Panc1 (cell line): ENCODE results near the gene TAS2R60. TPM values are rescaled to one million over a fixed set of nuclear protein-coding genes. Genes with fewer than 3 reads are reported as not detected.
A peak's percentile ranks its signal among the peaks of the same experiment; 100 is the strongest.

Source experiments
- ATAC-seq: fragments of 200-7000 bp; cut with Tn5 transposase; 2 replicates; pipeline ENCODE4 v1.9.1; 2020; ENCODE audit warnings: mild to moderate bottlenecking, moderate library complexity
- BruUV-seq: library from RNA; stranded (reverse); fragments of 400-500 nt; replicated peaks from 2 replicates; lab custom pipeline; 2021; lab: Mats Ljungman, UMichigan
- CTCF ChIA-PET: fragments of 300-600 bp; sonication (Branson Sonifier 250); formaldehyde crosslinking; loops from one replicate; lab custom pipeline; 2022; ENCODE audit warnings: antibody characterized with exemption; lab: Charles Lee
- POLR2A ChIA-PET: fragments of 300-600 bp; sonication (Branson Sonifier 250); formaldehyde crosslinking; loops from one replicate; lab custom pipeline; 2022; ENCODE audit warnings: antibody characterized with exemption; lab: Charles Lee
- DNase-seq: peaks from one replicate; pipeline ENCODE4 v3.0.0-alpha.2; 2010; ENCODE audit warnings: low read depth, low spot score
- H3K27ac ChIP-seq: 2 replicates; pipeline ENCODE4 v1.5.1; 2011; ENCODE audit warnings: mild to moderate bottlenecking, low read length, inconsistent platforms
- H3K27me3 ChIP-seq: fragments of 200-500 bp; sonication (Bioruptor generic); 2 replicates; pipeline ENCODE4 v1.6.0; 2014; ENCODE audit warnings: low read length, inconsistent platforms; ENCODE audit not compliant: control insufficient read depth, insufficient read depth
- H3K36me3 ChIP-seq: fragments of 200-500 bp; sonication (Bioruptor generic); 2 replicates; pipeline ENCODE4 v1.5.1; 2014; ENCODE audit warnings: inconsistent platforms, mild to moderate bottlenecking, low read length, moderate library complexity; ENCODE audit not compliant: control insufficient read depth, insufficient read depth
- H3K4me1 ChIP-seq: 2 replicates; pipeline ENCODE4 v1.5.1; 2011; ENCODE audit warnings: inconsistent platforms, mild to moderate bottlenecking, low read length, moderate library complexity; ENCODE audit not compliant: control insufficient read depth, insufficient read depth
- H3K4me3 ChIP-seq, 2 experiments: 2 replicates each; pipeline ENCODE4 v1.5.1; 2011 to 2012; ENCODE audit warnings: low read depth in 2 of 2, low read length in 2 of 2, mild to moderate bottlenecking in 2 of 2, inconsistent platforms in 1 of 2, moderate library complexity in 1 of 2
- H3K9me3 ChIP-seq: fragments of 200-500 bp; sonication (Bioruptor generic); 2 replicates; pipeline ENCODE4 v1.5.1; 2014; ENCODE audit warnings: low read depth, mild to moderate bottlenecking, inconsistent platforms, low read length, moderate library complexity; ENCODE audit not compliant: control insufficient read depth, insufficient read depth
- POLR2AphosphoS5 ChIP-seq: IDR thresholded peaks from 2 replicates; pipeline ENCODE4 v1.6.1; 2012; ENCODE audit warnings: mild to moderate bottlenecking, low read depth, low read length, moderate library complexity
- SIN3A ChIP-seq: IDR thresholded peaks from 2 replicates; pipeline ENCODE4 v1.6.1; 2012; ENCODE audit warnings: low read depth, mild to moderate bottlenecking, low read length, moderate library complexity, borderline replicate concordance; ENCODE audit not compliant: insufficient read depth
- TCF7L2 ChIP-seq: IDR thresholded peaks from 2 replicates; pipeline ENCODE4 v1.6.1; 2011; ENCODE audit warnings: mild to moderate bottlenecking, low read depth, low read length, inconsistent platforms
- in situ Hi-C: cut with HindIII; loops from 2 replicates; pipeline ENCODE4 v1.10.0; 2016; ENCODE audit warnings: low sequenced_read_pairs, low pct_unique_long_range_greater_than_20kb
- intact Hi-C: fragments of 100-400 bp; cut with micrococcal nuclease; formaldehyde crosslinking; loops from one replicate; pipeline ENCODE4 v1.10.0; 2022; ENCODE audit not compliant: unreplicated experiment
- total RNA-seq: library from RNA; stranded (reverse); gene quantifications from one replicate; pipeline ENCODE4 v1.2.1, GENCODE V29; 2021; ENCODE audit not compliant: unreplicated experiment
- TF ChIP-seq, protein P1 (sequence below): fragments of 450-650 bp; IDR thresholded peaks from 2 replicates; pipeline ENCODE4 v1.5.1; 2017; ENCODE audit warnings: mild to moderate bottlenecking
- TF ChIP-seq, protein P2 (sequence below), 2 experiments: IDR thresholded peaks; 2 replicates each; pipeline ENCODE4 v1.6.1; 2011 to 2012; ENCODE audit warnings: low read depth in 2 of 2, control low read depth in 1 of 2, low read length in 1 of 2, mild to moderate bottlenecking in 1 of 2, moderate library complexity in 1 of 2; ENCODE audit not compliant: insufficient read depth in 1 of 2

The TAS2R60 gene
- total RNA-seq, 1 experiment from 2014 or later, result not detected

DNA sequence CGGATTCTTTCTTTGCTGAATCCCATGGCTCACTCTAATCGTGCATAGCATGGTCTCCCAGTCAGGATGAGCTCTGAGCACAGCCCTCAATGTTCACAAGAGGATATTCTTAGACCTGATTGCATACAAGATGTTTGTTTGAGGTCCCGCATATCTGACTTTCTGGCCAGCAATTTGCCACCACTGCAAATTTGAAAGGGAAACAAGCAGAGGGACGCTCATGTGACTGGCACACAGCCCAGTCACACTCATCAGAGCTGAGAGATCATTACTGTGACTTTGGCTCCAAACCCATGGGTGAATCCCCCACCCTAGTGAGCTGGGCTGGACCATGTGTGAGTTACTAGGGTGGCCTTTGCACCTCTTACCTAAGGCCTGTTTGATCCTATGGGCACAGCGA, 44.3 kb downstream of the TAS2R60 start:
- CTCF ChIA-PET, result no interaction called here
- TF ChIP-seq, protein P1, sequence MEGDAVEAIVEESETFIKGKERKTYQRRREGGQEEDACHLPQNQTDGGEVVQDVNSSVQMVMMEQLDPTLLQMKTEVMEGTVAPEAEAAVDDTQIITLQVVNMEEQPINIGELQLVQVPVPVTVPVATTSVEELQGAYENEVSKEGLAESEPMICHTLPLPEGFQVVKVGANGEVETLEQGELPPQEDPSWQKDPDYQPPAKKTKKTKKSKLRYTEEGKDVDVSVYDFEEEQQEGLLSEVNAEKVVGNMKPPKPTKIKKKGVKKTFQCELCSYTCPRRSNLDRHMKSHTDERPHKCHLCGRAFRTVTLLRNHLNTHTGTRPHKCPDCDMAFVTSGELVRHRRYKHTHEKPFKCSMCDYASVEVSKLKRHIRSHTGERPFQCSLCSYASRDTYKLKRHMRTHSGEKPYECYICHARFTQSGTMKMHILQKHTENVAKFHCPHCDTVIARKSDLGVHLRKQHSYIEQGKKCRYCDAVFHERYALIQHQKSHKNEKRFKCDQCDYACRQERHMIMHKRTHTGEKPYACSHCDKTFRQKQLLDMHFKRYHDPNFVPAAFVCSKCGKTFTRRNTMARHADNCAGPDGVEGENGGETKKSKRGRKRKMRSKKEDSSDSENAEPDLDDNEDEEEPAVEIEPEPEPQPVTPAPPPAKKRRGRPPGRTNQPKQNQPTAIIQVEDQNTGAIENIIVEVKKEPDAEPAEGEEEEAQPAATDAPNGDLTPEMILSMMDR, result no peak
- no peak overlapping the region for H3K27ac ChIP-seq
- intact Hi-C loops, result no loop called here
- BruUV-seq, result no TSS peak
- H3K36me3 ChIP-seq, result no peaks in the 10 kb centered on the region
- H3K27me3 ChIP-seq, result no peaks in the 10 kb centered on the region
- no peaks in the 10 kb centered on the region for H3K9me3 ChIP-seq
- no peaks in the 10 kb centered on the region for H3K4me1 ChIP-seq
- ATAC-seq (no peak), DNase-seq (no peak)
- in situ Hi-C loops, result no loop called here
- H3K4me3 ChIP-seq, result no peak overlapping the region
- POLR2A ChIA-PET, result no interaction called here

DNA sequence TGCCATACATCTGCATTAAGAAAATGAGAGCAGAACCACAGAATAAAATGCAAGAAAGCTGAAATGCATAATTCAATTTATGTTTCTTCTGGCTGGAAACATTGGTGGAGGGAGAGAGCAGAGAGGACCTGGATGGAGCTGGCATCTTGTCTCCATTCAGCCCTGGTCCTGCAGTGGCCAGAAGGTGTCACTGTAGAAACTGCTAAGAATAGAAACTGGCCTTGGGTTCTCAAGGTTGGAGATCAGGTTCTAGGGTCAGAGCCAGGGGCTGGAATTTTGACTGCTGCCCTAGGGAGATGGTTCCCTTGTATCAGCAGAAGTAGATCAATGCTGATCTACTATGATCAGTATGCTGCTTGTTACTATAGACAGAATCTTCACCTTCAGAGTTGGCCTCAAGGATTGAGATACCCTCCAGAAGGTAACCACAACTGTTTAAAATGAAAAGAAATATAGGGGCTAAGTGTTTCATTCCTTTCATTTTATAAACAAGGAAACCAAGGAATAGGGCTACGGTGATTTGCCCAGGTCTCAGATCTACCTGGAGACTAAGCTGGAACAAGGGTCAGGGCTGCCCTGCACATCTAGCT, 47.6 kb downstream of the TAS2R60 start:
- H3K36me3 ChIP-seq, result no peaks in the 10 kb centered on the region
- no peak overlapping the region for H3K4me3 ChIP-seq
- H3K27me3 ChIP-seq, result no peaks in the 10 kb centered on the region
- intact Hi-C loops (no loop called here), in situ Hi-C loops (no loop called here)
- CTCF ChIA-PET, result interaction anchor here (0.6 kb wide), 1 partner anchor 647 kb away, joined by 3 read pairs; no protein-coding TSS in a partner anchor
- POLR2A ChIA-PET, result no interaction called here
- TF ChIP-seq, protein P1, result peak; percentile 64
- TF ChIP-seq POLR2AphosphoS5, result no peak
- no peak for ATAC-seq
- H3K9me3 ChIP-seq, result no peaks in the 10 kb centered on the region
- DNase-seq, result peak; percentile 18
- H3K27ac ChIP-seq, result no peak overlapping the region
- H3K4me1 ChIP-seq, result no peaks in the 10 kb centered on the region
- BruUV-seq, result no TSS peak

DNA sequence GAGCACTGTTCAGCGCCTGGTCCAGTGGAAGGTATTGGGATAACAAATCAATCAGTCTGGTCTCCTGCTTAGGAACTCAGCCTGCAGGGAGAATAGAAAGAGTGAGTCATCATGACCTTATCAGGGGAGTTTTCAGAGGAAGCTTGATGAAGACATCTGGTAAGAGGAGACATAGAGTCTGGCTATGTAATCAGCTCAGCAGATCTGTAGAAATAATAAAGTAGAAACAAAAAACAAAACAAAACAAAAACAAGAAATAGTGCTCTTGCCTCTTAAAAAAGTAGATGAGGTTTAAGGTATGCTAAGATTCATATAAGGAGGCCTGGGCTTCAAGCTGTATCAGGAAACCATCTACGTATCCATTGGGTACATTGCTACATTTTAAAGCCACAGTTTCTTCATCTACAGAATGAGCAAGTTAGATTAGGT, 48.8 kb downstream of the TAS2R60 start:
- Histone ChIP-seq H3K27ac (no peak overlapping the region), H3K27me3 (no peaks in the 10 kb centered on the region), H3K4me3 (no peak overlapping the region), H3K9me3 (no peaks in the 10 kb centered on the region), H3K4me1 (no peaks in the 10 kb centered on the region), H3K36me3 (no peaks in the 10 kb centered on the region)
- TF ChIP-seq SIN3A (no peak), TCF7L2 (no peak), POLR2AphosphoS5 (no peak)
- TF ChIP-seq, protein P2, sequence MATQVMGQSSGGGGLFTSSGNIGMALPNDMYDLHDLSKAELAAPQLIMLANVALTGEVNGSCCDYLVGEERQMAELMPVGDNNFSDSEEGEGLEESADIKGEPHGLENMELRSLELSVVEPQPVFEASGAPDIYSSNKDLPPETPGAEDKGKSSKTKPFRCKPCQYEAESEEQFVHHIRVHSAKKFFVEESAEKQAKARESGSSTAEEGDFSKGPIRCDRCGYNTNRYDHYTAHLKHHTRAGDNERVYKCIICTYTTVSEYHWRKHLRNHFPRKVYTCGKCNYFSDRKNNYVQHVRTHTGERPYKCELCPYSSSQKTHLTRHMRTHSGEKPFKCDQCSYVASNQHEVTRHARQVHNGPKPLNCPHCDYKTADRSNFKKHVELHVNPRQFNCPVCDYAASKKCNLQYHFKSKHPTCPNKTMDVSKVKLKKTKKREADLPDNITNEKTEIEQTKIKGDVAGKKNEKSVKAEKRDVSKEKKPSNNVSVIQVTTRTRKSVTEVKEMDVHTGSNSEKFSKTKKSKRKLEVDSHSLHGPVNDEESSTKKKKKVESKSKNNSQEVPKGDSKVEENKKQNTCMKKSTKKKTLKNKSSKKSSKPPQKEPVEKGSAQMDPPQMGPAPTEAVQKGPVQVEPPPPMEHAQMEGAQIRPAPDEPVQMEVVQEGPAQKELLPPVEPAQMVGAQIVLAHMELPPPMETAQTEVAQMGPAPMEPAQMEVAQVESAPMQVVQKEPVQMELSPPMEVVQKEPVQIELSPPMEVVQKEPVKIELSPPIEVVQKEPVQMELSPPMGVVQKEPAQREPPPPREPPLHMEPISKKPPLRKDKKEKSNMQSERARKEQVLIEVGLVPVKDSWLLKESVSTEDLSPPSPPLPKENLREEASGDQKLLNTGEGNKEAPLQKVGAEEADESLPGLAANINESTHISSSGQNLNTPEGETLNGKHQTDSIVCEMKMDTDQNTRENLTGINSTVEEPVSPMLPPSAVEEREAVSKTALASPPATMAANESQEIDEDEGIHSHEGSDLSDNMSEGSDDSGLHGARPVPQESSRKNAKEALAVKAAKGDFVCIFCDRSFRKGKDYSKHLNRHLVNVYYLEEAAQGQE (IDR thresholded peaks at IDR 0.05; ENCODE audit: insufficient read depth in 1 of 2, low read depth in 2 of 2, low read length in 1 of 2), result no peak
- TF ChIP-seq, protein P1, result no peak
- BruUV-seq, result no TSS peak
- in situ Hi-C loops, result no loop called here
- ATAC-seq (no peak), DNase-seq (no peak)
- CTCF ChIA-PET, result no interaction called here
- POLR2A ChIA-PET, result no interaction called here
- intact Hi-C loops, result no loop called here
